ENCODE data around the gene DIP2B.
A peak's percentile ranks its signal among the peaks of the same experiment; 100 is the strongest.

Gene DIP2B

DNA sequence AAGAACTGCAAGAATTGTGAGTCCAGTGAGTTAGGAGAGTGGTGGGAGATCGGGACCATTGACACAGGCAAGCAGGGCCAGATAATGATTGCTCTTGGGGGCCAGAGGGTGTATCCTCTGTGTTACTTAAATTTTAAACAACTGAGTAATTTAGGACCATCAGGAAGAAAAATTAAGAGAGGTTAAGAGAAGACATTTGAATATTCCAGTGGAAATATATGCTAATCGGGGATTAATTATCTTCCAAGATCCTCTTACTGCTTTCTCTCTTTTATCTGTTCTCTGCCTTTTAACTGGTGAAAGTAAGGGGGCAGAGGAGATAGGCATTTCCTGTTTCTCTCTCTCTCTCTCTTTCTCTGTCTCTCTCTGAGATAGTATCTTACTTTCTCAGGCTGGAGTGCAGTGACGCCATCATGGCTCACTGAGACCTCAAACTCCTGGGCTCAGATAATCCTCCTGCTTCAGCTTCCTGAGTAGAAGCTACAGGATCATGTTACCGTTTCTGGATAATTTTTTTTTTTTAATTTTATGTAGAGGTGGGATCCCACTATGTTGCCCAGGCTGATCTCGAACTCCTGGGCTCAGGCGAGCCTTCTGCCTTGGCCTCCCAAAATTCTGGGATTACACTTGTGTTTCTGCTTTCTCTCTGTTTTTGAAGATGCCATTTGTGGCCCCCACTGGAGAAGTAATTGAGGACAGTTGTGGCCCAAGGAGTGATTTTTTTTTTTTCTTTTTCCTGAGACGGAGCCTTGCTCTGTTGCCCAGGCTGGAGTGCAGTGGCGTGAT lies 85.1 kb downstream of the DIP2B start:
- TF ChIP-seq MYC (IDR thresholded peaks at IDR 0.05; ENCODE audit: low read depth, low read length) (no peak), POLR2A (IDR thresholded peaks at IDR 0.05; ENCODE audit: extremely low read depth, insufficient read length) (no peak)
- TF ChIP-seq, protein P1, sequence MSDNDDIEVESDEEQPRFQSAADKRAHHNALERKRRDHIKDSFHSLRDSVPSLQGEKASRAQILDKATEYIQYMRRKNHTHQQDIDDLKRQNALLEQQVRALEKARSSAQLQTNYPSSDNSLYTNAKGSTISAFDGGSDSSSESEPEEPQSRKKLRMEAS (IDR thresholded peaks at IDR 0.05; ENCODE audit: low read depth, low read length): no peak
- TF ChIP-seq, protein P2, sequence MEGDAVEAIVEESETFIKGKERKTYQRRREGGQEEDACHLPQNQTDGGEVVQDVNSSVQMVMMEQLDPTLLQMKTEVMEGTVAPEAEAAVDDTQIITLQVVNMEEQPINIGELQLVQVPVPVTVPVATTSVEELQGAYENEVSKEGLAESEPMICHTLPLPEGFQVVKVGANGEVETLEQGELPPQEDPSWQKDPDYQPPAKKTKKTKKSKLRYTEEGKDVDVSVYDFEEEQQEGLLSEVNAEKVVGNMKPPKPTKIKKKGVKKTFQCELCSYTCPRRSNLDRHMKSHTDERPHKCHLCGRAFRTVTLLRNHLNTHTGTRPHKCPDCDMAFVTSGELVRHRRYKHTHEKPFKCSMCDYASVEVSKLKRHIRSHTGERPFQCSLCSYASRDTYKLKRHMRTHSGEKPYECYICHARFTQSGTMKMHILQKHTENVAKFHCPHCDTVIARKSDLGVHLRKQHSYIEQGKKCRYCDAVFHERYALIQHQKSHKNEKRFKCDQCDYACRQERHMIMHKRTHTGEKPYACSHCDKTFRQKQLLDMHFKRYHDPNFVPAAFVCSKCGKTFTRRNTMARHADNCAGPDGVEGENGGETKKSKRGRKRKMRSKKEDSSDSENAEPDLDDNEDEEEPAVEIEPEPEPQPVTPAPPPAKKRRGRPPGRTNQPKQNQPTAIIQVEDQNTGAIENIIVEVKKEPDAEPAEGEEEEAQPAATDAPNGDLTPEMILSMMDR (IDR thresholded peaks at IDR 0.05; ENCODE audit: low read depth, low read length): no peak
- DNase-seq (ENCODE audit: low read depth): peak; percentile 61
- H3K4me3 ChIP-seq (ENCODE audit: low read depth, low read length): no peak overlapping the region

DNA sequence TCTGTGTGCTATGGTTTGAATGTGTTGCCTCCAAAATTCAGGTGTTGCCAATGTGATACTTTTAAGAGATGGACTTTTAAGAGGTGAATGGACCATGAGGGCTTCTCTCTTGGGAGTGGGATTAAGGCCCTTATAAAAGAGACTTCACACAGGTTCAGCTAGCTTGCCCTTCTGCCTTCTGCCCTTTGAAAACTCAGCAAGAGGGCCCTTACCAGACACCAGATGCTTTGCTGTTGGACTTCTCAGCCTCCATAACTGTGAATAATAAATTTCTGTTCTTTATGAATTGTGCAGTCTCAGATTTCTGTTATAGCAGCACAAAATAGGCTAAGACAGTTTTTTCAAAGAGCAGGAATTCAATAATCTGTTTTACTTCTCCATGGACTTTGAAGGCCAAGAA lies 86.1 kb downstream of the DIP2B start:
- TF ChIP-seq MYC (IDR thresholded peaks at IDR 0.05; ENCODE audit: low read depth, low read length): no peak
- TF ChIP-seq, protein P2 (IDR thresholded peaks at IDR 0.05; ENCODE audit: low read depth, low read length): no peak
- no peak for TF ChIP-seq POLR2A (IDR thresholded peaks at IDR 0.05; ENCODE audit: extremely low read depth, insufficient read length)
- TF ChIP-seq, protein P1 (IDR thresholded peaks at IDR 0.05; ENCODE audit: low read depth, low read length): no peak
- no peak overlapping the region for H3K4me3 ChIP-seq (ENCODE audit: low read depth, low read length)
- DNase-seq (ENCODE audit: low read depth): no peak

GRCh38 chr12:50595667-50596066 lies 90.9 kb downstream of the DIP2B start:
- no peak for DNase-seq (ENCODE audit: low read depth)
- TF ChIP-seq, protein P1 (IDR thresholded peaks at IDR 0.05; ENCODE audit: low read depth, low read length): no peak
- no peak for TF ChIP-seq POLR2A (IDR thresholded peaks at IDR 0.05; ENCODE audit: extremely low read depth, insufficient read length)
- TF ChIP-seq, protein P2 (IDR thresholded peaks at IDR 0.05; ENCODE audit: low read depth, low read length): no peak
- no peak for TF ChIP-seq MYC (IDR thresholded peaks at IDR 0.05; ENCODE audit: low read depth, low read length)

DNA sequence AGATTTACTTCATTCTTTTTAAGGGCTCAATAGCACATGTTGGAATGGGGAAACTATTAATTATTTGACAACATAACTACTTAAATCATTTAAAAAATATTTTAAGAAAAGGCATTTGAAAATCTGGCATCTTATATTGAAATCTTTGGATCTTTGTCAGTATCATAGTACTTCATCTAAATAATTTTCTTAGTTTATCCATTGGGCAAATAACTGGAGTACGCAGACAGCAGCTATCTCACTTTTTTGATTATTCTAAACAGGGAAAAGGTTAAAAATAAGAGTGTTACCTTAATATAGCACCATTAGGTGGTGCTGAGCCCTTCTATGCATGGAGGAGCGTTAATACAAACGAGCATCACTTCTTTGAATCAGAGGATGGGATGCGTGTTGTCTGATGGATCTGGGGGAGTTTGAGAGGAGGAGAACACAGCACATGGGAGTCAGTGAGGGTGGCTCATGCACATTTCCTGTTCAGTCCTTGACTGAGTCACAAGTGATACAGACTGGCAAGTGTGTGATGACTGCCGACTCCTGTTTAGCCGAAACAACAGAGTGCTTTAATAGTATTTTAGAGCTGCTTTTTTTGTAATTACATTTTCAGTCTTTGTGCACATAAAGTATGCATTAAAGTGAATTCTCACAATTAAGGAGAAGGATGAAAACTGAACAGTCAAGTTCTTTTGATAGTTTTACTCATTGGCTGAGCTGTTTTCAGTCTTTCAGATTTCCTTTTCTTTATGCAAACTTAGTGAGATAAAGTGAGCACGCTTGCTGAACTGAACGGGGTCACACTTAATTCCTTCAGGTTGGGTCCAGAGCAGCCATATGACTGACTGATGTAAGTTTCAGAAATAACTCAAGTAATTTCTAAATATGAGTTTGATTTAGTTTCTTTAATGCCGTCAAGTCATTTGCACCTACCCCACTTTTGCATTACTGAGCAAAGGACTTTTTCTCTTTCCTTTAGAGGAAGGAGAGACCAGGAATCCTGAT lies 92.7 kb downstream of the DIP2B start:
- DNase-seq (ENCODE audit: low read depth): peak; percentile 75
- no peak overlapping the region for H3K4me3 ChIP-seq (ENCODE audit: low read depth, low read length)
- TF ChIP-seq, protein P2 (IDR thresholded peaks at IDR 0.05; ENCODE audit: low read depth, low read length): no peak
- TF ChIP-seq MYC (IDR thresholded peaks at IDR 0.05; ENCODE audit: low read depth, low read length): peak; percentile 54
- TF ChIP-seq, protein P1 (IDR thresholded peaks at IDR 0.05; ENCODE audit: low read depth, low read length): peak; percentile 57

More at GRCh38 chr12:50595667-50596066, 90.9 kb downstream of the DIP2B start:
- no peak overlapping the region for H3K4me3 ChIP-seq (ENCODE audit: low read depth, low read length)

DNA sequence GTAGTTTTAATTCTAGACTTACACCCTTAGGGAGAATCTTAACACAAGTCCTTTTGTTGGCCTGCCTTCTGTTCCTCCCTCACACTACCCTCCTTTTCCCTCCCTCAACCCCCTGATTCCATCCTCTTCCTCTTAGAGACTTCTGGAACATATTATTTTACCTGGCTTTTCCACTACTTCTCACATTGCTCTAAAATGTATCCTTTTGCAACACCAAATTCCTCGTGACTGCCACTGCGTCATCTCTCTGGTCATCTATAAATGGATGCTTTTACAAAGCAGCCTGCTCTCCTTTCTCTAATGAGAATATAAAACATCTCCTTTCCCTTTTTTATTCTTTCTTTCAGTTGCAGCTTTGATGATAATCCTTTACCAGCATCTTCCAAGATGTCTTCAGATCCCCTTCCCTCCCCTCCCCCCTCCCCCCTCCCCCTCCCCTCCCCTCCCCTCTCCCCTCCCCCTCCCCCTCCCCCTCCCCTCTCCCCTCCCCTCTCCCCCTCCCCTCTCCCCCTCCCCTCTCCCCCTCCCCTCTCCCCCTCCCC lies 93.6 kb downstream of the DIP2B start:
- no peak for TF ChIP-seq MYC (IDR thresholded peaks at IDR 0.05; ENCODE audit: low read depth, low read length)
- no peak overlapping the region for H3K4me3 ChIP-seq (ENCODE audit: low read depth, low read length)
- no peak for DNase-seq (ENCODE audit: low read depth)

Data from NB4 (cell line).